ENCODE results near the gene ZNF787.
A peak's percentile ranks its signal among the peaks of the same experiment; 100 is the strongest.

The ZNF787 gene

GRCh38 chr19:56120371-56121179 is 520 bp downstream of the ZNF787 start:
- FAIRE-seq (no peak), DNase-seq (ENCODE audit: insufficient read length, low spot score) (peak; percentile 96)
- TF ChIP-seq POLR2A (IDR thresholded peaks at IDR 0.05; ENCODE audit: low read depth, low read length): peak; percentile 88

- TF ChIP-seq POLR2A (IDR thresholded peaks at IDR 0.05; ENCODE audit: low read depth, low read length): no peak
- DNase-seq (ENCODE audit: insufficient read length, low spot score): no peak
- no peak for FAIRE-seq
Measured at GRCh38 chr19:56120002-56120370, 1.1 kb downstream of the ZNF787 start.

- FAIRE-seq (no peak), DNase-seq (ENCODE audit: insufficient read length, low spot score) (no peak)
- no peak for TF ChIP-seq POLR2A (IDR thresholded peaks at IDR 0.05; ENCODE audit: low read depth, low read length)
Measured at GRCh38 chr19:56119582-56119978, 1.5 kb downstream of the ZNF787 start.

GRCh38 chr19:56118666-56119581 is 2.2 kb downstream of the ZNF787 start:
- FAIRE-seq (no peak), DNase-seq (ENCODE audit: insufficient read length, low spot score) (no peak)
- no peak for TF ChIP-seq POLR2A (IDR thresholded peaks at IDR 0.05; ENCODE audit: low read depth, low read length)

- FAIRE-seq (no peak), DNase-seq (ENCODE audit: insufficient read length, low spot score) (no peak)
- no peak for TF ChIP-seq POLR2A (IDR thresholded peaks at IDR 0.05; ENCODE audit: low read depth, low read length)
Measured at GRCh38 chr19:56117889-56118288, 3.2 kb downstream of the ZNF787 start.

GRCh38 chr19:56117376-56117884 is 3.7 kb downstream of the ZNF787 start:
- no peak for DNase-seq (ENCODE audit: insufficient read length, low spot score)
- TF ChIP-seq POLR2A (IDR thresholded peaks at IDR 0.05; ENCODE audit: low read depth, low read length): no peak
- FAIRE-seq: no peak

GRCh38 chr19:56116606-56117005 is 4.5 kb downstream of the ZNF787 start:
- DNase-seq (ENCODE audit: insufficient read length, low spot score): no peak
- no peak for FAIRE-seq

GRCh38 chr19:56115490-56115889 is 5.6 kb downstream of the ZNF787 start:
- TF ChIP-seq POLR2A (IDR thresholded peaks at IDR 0.05; ENCODE audit: low read depth, low read length): no peak
- FAIRE-seq (no peak), DNase-seq (ENCODE audit: insufficient read length, low spot score) (no peak)

More at GRCh38 chr19:56116606-56117005, 4.5 kb downstream of the ZNF787 start:
- no peak for TF ChIP-seq POLR2A (IDR thresholded peaks at IDR 0.05; ENCODE audit: low read depth, low read length)

- DNase-seq (ENCODE audit: insufficient read length, low spot score) (no peak), FAIRE-seq (no peak)
- TF ChIP-seq POLR2A (IDR thresholded peaks at IDR 0.05; ENCODE audit: low read depth, low read length): no peak
Measured at GRCh38 chr19:56114778-56115110, 6.4 kb downstream of the ZNF787 start.

- TF ChIP-seq POLR2A (IDR thresholded peaks at IDR 0.05; ENCODE audit: low read depth, low read length): no peak
Measured at GRCh38 chr19:56114051-56114777, 6.9 kb downstream of the ZNF787 start.

GRCh38 chr19:56113074-56113632 is 7.9 kb downstream of the ZNF787 start:
- TF ChIP-seq POLR2A (IDR thresholded peaks at IDR 0.05; ENCODE audit: low read depth, low read length): no peak
- DNase-seq (ENCODE audit: insufficient read length, low spot score): no peak
- no peak for FAIRE-seq

More at GRCh38 chr19:56114051-56114777, 6.9 kb downstream of the ZNF787 start:
- no peak for DNase-seq (ENCODE audit: insufficient read length, low spot score)
- FAIRE-seq: no peak

GRCh38 chr19:56112313-56112709 is 8.8 kb downstream of the ZNF787 start:
- DNase-seq (ENCODE audit: insufficient read length, low spot score) (no peak), FAIRE-seq (no peak)
- no peak for TF ChIP-seq POLR2A (IDR thresholded peaks at IDR 0.05; ENCODE audit: low read depth, low read length)

GRCh38 chr19:56111601-56112312 is 9.3 kb downstream of the ZNF787 start:
- DNase-seq (ENCODE audit: insufficient read length, low spot score): no peak

More at GRCh38 chr19:56111601-56112312, 9.3 kb downstream of the ZNF787 start:
- no peak for FAIRE-seq
- TF ChIP-seq POLR2A (IDR thresholded peaks at IDR 0.05; ENCODE audit: low read depth, low read length): no peak
